Measurements from ENCODE around the gene LRRC8C. TPM values are rescaled to one million over a fixed set of nuclear protein-coding genes. Genes with fewer than 3 reads are reported as not detected.

LRRC8C gene
- total and polyA plus RNA-seq, 2 of the 8 experiments (the other 6 are each of a cell fraction or from before 2014, with no cell fraction given) = 1.1 to 2.1 TPM

GRCh38 chr1:89681045-89681729, 48.3 kb downstream of the LRRC8C start:
- no peak overlapping the region for H4K5ac ChIP-seq (ENCODE audit: insufficient read length, low read depth, low read length)
- H3K23me2 ChIP-seq (ENCODE audit: low read depth, low read length) = no peaks in the 10 kb centered on the region
- H4K8ac ChIP-seq (ENCODE audit: extremely low read depth, insufficient read depth, low read length) = no peak overlapping the region
- no peaks in the 10 kb centered on the region for H3K27me3 ChIP-seq (replicated peaks in 1 of 4; ENCODE audit: control insufficient read depth in 3 of 4, extremely low read depth in 1 of 4, insufficient read depth in 3 of 4, low read length in 3 of 4)
- H2BK5ac ChIP-seq (ENCODE audit: low read depth, low read length) = no peak overlapping the region
- H3K23ac ChIP-seq (ENCODE audit: insufficient read length) = no peak overlapping the region
- H3K4me2 ChIP-seq (ENCODE audit: insufficient read depth in 1 of 2, low read depth in 2 of 2, low read length in 2 of 2) = no peak overlapping the region
- no peak overlapping the region for H2BK15ac ChIP-seq (ENCODE audit: low read length)
- H2BK20ac ChIP-seq (ENCODE audit: low read length) = no peak overlapping the region
- H3K18ac ChIP-seq (ENCODE audit: extremely low read depth, low read length) = no peak overlapping the region
- no peak overlapping the region for H3K4me3 ChIP-seq (ENCODE audit: extremely low read depth in 1 of 4, insufficient read depth in 2 of 4, low read depth in 3 of 4, low read length in 4 of 4)
- 86% methylated on average over 2 of the region's 2 CpGs; no CpG with 5 or more reads in 1 of the 2 experiments for WGBS, 2 experiments (ENCODE audit: extremely low coverage in 1 of 2, insufficient coverage in 1 of 2, insufficient read length in 1 of 2, insufficient replicate concordance in 2 of 2, low coverage in 1 of 2, low lambda C conversion rate in 2 of 2, missing lambda C conversion rate in 1 of 2)
- FAIRE-seq (no peak), DNase-seq (ENCODE audit: low read depth in 1 of 2, low spot score in 2 of 2) (no peak)
- no peak overlapping the region for H3K56ac ChIP-seq (replicated peaks; ENCODE audit: insufficient read length, low read depth, low read length)
- H2AK5ac ChIP-seq (ENCODE audit: low read depth, low read length) = no peak overlapping the region
- H2BK120ac ChIP-seq (replicated peaks; ENCODE audit: low read depth, low read length) = no peak overlapping the region
- no peak overlapping the region for H3K4ac ChIP-seq (replicated peaks; ENCODE audit: insufficient read length, low read depth, low read length)
- no peak overlapping the region for H3K14ac ChIP-seq (ENCODE audit: insufficient read length)
- no peaks in the 10 kb centered on the region for H3K79me1 ChIP-seq (ENCODE audit: low read depth, low read length)
- H3K9ac ChIP-seq (replicated peaks in 1 of 4; ENCODE audit: extremely low read depth in 1 of 4, low read depth in 3 of 4, low read length in 3 of 4) = no peak overlapping the region
- no peaks in the 10 kb centered on the region for H3K4me1 ChIP-seq (replicated peaks in 1 of 4; ENCODE audit: control insufficient read depth in 3 of 4, insufficient read depth in 4 of 4, low read length in 3 of 4)
- no peaks in the 10 kb centered on the region for H4K20me1 ChIP-seq (replicated peaks in 1 of 2; ENCODE audit: control insufficient read depth in 1 of 2, insufficient read depth in 2 of 2, low read length in 2 of 2)
- H3K79me2 ChIP-seq (ENCODE audit: control insufficient read depth in 1 of 2, insufficient read depth in 2 of 2, low read length in 2 of 2) = no peaks in the 10 kb centered on the region
- no peaks in the 10 kb centered on the region for H3K36me3 ChIP-seq (ENCODE audit: control insufficient read depth in 2 of 4, insufficient read depth in 4 of 4, low read length in 3 of 4)
- TF ChIP-seq KDM1A (IDR thresholded peaks at IDR 0.05; ENCODE audit: borderline replicate concordance, low read length) (no peak), TEAD4 (IDR thresholded peaks at IDR 0.05; ENCODE audit: low read depth, low read length) (no peak), FOSL1 (IDR thresholded peaks at IDR 0.05; ENCODE audit: insufficient read depth, low read depth, low read length) (no peak), CBX5 (IDR thresholded peaks at IDR 0.05; ENCODE audit: low read depth, low read length) (no peak), SP1 (IDR thresholded peaks at IDR 0.05; ENCODE audit: low read depth, low read length) (no peak), MAFK (IDR thresholded peaks at IDR 0.05; ENCODE audit: low read depth, low read length) (no peak), EP300 (IDR thresholded peaks at IDR 0.05; ENCODE audit: borderline replicate concordance in 1 of 2, low read depth in 2 of 2, low read length in 2 of 2) (no peak), SAP30 (IDR thresholded peaks at IDR 0.05; ENCODE audit: insufficient read depth, insufficient replicate concordance, low read length) (no peak), TBP (IDR thresholded peaks at IDR 0.05; ENCODE audit: low read depth, low read length) (no peak), TAF7 (optimal IDR thresholded peaks at IDR 0.05; ENCODE audit: borderline replicate concordance, low read depth, low read length) (no peak), YY1 (IDR thresholded peaks at IDR 0.05; ENCODE audit: low read depth, low read length) (no peak), GTF2F1 (IDR thresholded peaks at IDR 0.05; ENCODE audit: borderline replicate concordance, low read depth, low read length) (no peak)
- H4K91ac ChIP-seq (replicated peaks; ENCODE audit: insufficient read length, low read length) = no peak overlapping the region
- H3K27ac ChIP-seq (ENCODE audit: low read depth, low read length) = no peak overlapping the region
- no peak overlapping the region for H2AFZ ChIP-seq (ENCODE audit: low read length)
- H2BK12ac ChIP-seq (ENCODE audit: low read depth, low read length) = no peak overlapping the region
- CTCF ChIA-PET (ENCODE audit: partially characterized antibody) = no interaction called here
- H3K9me3 ChIP-seq (ENCODE audit: insufficient read depth in 2 of 2, low read depth in 1 of 2, low read length in 1 of 2) = no peaks in the 10 kb centered on the region
- POLR2A ChIA-PET (ENCODE audit: partially characterized antibody) = no interaction called here

Data from H1 (cell line).